IMR-90 (cell line): ENCODE measurements around the gene SEMA4D. TPM values are rescaled to one million over a fixed set of nuclear protein-coding genes. Genes with fewer than 3 reads are reported as not detected.

Experiments
- ATAC-seq: fragments of 200-7000 bp; cut with Tn5 transposase; 2 replicates; pipeline ENCODE4 v1.9.1; 2020; ENCODE audit warnings: low read depth, mild to moderate bottlenecking, moderate library complexity
- BruUV-seq: library from RNA; stranded (reverse); fragments of 400-500 nt; replicated peaks from 2 replicates; lab custom pipeline; 2021; lab: Mats Ljungman, UMichigan
- CTCF ChIA-PET: fragments of 300-600 bp; formaldehyde crosslinking; extraction: SDS; loops from one replicate; lab custom pipeline; 2021; ENCODE audit warnings: antibody characterized with exemption; lab: Yijun Ruan, JAX
- POLR2A ChIA-PET: fragments of 300-600 bp; sonication (Branson Sonifier 250); formaldehyde crosslinking; loops from one replicate; lab custom pipeline; 2022; ENCODE audit warnings: antibody characterized with exemption; ENCODE audit not compliant: unreplicated experiment; lab: Charles Lee
- DNase-seq: peaks from one replicate; pipeline ENCODE4 v3.0.0; 2013
- H2AFZ ChIP-seq: replicated peaks from 2 replicates; pipeline ENCODE3; 2013; ENCODE audit warnings: low read length, mild to moderate bottlenecking; ENCODE audit not compliant: poor library complexity
- H2AK5ac ChIP-seq: 2 replicates; pipeline ENCODE4 v1.6.1; 2013; ENCODE audit warnings: low read depth, low read length, inconsistent platforms
- H2AK9ac ChIP-seq: replicated peaks from 2 replicates; pipeline ENCODE3; 2013; ENCODE audit warnings: mild to moderate bottlenecking, low read depth, low read length, moderate library complexity; ENCODE audit not compliant: poor library complexity
- H2BK120ac ChIP-seq: 2 replicates; pipeline ENCODE4 v1.6.1; 2013; ENCODE audit warnings: low read depth, low read length, inconsistent platforms
- H2BK15ac ChIP-seq: 3 replicates; pipeline ENCODE4 v1.6.1; 2013; ENCODE audit warnings: low read depth, low read length, inconsistent platforms
- H2BK20ac ChIP-seq: 2 replicates; pipeline ENCODE4 v1.6.1; 2013; ENCODE audit warnings: low read depth, mild to moderate bottlenecking, inconsistent platforms, low read length, moderate library complexity
- H2BK5ac ChIP-seq: 2 replicates; pipeline ENCODE4 v1.6.1; 2013; ENCODE audit warnings: mild to moderate bottlenecking, low read depth, low read length, inconsistent platforms; ENCODE audit not compliant: poor library complexity, severe bottlenecking
- H3K14ac ChIP-seq: replicated peaks from 2 replicates; pipeline ENCODE4 v1.6.1; 2013; ENCODE audit warnings: low read depth, low read length, inconsistent platforms
- H3K18ac ChIP-seq: 2 replicates; pipeline ENCODE4 v1.6.1; 2013; ENCODE audit warnings: low read depth, low read length, control low read depth
- H3K23ac ChIP-seq: 2 replicates; pipeline ENCODE4 v1.6.1; 2013; ENCODE audit warnings: low read depth, low read length, inconsistent platforms
- H3K27ac ChIP-seq: 2 replicates; pipeline ENCODE4 v1.5.1; 2013; ENCODE audit warnings: mild to moderate bottlenecking, control low read depth, low read length; ENCODE audit not compliant: insufficient read depth
- H3K27me3 ChIP-seq: 2 replicates; pipeline ENCODE4 v1.6.1; 2013; ENCODE audit warnings: low read length; ENCODE audit not compliant: control insufficient read depth, insufficient read depth
- H3K36me3 ChIP-seq: 2 replicates; pipeline ENCODE4 v1.6.1; 2013; ENCODE audit warnings: low read length, mixed read lengths; ENCODE audit not compliant: control insufficient read depth, insufficient read depth
- H3K4ac ChIP-seq: 2 replicates; pipeline ENCODE4 v1.6.1; 2013; ENCODE audit warnings: low read depth, low read length, inconsistent platforms
- H3K4me1 ChIP-seq: 2 replicates; pipeline ENCODE4 v1.6.1; 2013; ENCODE audit warnings: low read length, mixed read lengths; ENCODE audit not compliant: control insufficient read depth, insufficient read depth
- H3K4me2 ChIP-seq: 2 replicates; pipeline ENCODE4 v1.6.1; 2013; ENCODE audit warnings: low read depth, mild to moderate bottlenecking, control low read depth, low read length, moderate library complexity
- H3K4me3 ChIP-seq: 2 replicates; pipeline ENCODE4 v1.5.1; 2013; ENCODE audit warnings: low read depth, mild to moderate bottlenecking, control low read depth, low read length, moderate library complexity; ENCODE audit not compliant: insufficient read depth
- H3K56ac ChIP-seq: 2 replicates; pipeline ENCODE4 v1.6.1; 2013; ENCODE audit warnings: low read length, inconsistent platforms; ENCODE audit not compliant: insufficient read depth; ENCODE audit errors: extremely low read depth
- H3K79me1 ChIP-seq, 2 experiments: 2 replicates each; pipeline ENCODE4 v1.6.1; 2013; ENCODE audit warnings: low read length in 2 of 2, inconsistent platforms in 1 of 2, low read depth in 1 of 2
- H3K9ac ChIP-seq: 2 replicates; pipeline ENCODE4 v1.6.1; 2013; ENCODE audit warnings: low read depth, low read length, control low read depth
- H3K9me1 ChIP-seq: 2 replicates; pipeline ENCODE4 v1.6.1; 2013; ENCODE audit warnings: low read length, inconsistent platforms; ENCODE audit not compliant: insufficient read depth
- H3K9me3 ChIP-seq: 2 replicates; pipeline ENCODE4 v1.6.1; 2013; ENCODE audit warnings: low read length; ENCODE audit not compliant: control insufficient read depth, insufficient read depth
- H4K20me1 ChIP-seq: 2 replicates; pipeline ENCODE4 v1.6.1; 2013; ENCODE audit warnings: low read length, inconsistent platforms; ENCODE audit not compliant: insufficient read depth
- H4K5ac ChIP-seq: 2 replicates; pipeline ENCODE4 v1.6.1; 2013; ENCODE audit warnings: mild to moderate bottlenecking, low read depth, low read length, control low read depth
- H4K8ac ChIP-seq, 2 experiments: 2 replicates each; pipeline ENCODE4 v1.6.1; 2013; ENCODE audit warnings: low read depth in 2 of 2, low read length in 2 of 2, control low read depth in 1 of 2, inconsistent platforms in 1 of 2
- H4K91ac ChIP-seq: 2 replicates; pipeline ENCODE4 v1.6.1; 2013; ENCODE audit warnings: low read depth, low read length, inconsistent platforms; ENCODE audit not compliant: insufficient read depth
- BHLHE40 ChIP-seq: fragments of 150-350 bp; IDR thresholded peaks from 2 replicates; pipeline ENCODE4 v1.6.1; 2016; ENCODE audit warnings: mild to moderate bottlenecking, low read depth, low read length
- CHD1 ChIP-seq: IDR thresholded peaks from 2 replicates; pipeline ENCODE4 v1.6.1; 2012; ENCODE audit warnings: low read depth, low read length, improper control_type of control experiment
- MAFK ChIP-seq: IDR thresholded peaks from 2 replicates; pipeline ENCODE4 v1.6.1; 2012; ENCODE audit warnings: low read depth, low read length, improper control_type of control experiment
- MAZ ChIP-seq: IDR thresholded peaks from 2 replicates; pipeline ENCODE4 v1.6.1; 2012; ENCODE audit warnings: low read depth, mild to moderate bottlenecking, low read length, improper control_type of control experiment, moderate library complexity, borderline replicate concordance
- NFE2L2 ChIP-seq: fragments of 150-350 bp; IDR thresholded peaks from 2 replicates; pipeline ENCODE4 v1.6.1; 2016; ENCODE audit warnings: low read depth, mild to moderate bottlenecking, low read length
- RCOR1 ChIP-seq: IDR thresholded peaks from 2 replicates; pipeline ENCODE4 v1.6.1; 2012; ENCODE audit warnings: mild to moderate bottlenecking, low read length, improper control_type of control experiment; ENCODE audit not compliant: insufficient replicate concordance
- RFX5 ChIP-seq: IDR thresholded peaks from 2 replicates; pipeline ENCODE4 v1.8.0; 2012; ENCODE audit warnings: low read depth, mild to moderate bottlenecking, low read length, moderate library complexity
- SMC3 ChIP-seq: fragments of 150-350 bp; IDR thresholded peaks from 2 replicates; pipeline ENCODE4 v1.6.1; 2016; ENCODE audit warnings: low read depth, mild to moderate bottlenecking, antibody characterized with exemption, low read length, moderate library complexity
- WGBS, 2 experiments: methylation state at CpG; one replicate each; pipeline versions ENCODE4 v1.1.5 to v1.1.7; 2013; ENCODE audit warnings: missing lambda C conversion rate in 2 of 2; ENCODE audit not compliant: insufficient read length in 1 of 2; ENCODE audit errors: extremely low coverage in 2 of 2; 5-methylcytosine and 5-hydroxymethylcytosine counted together
- dilution Hi-C: fragments of 300-500 bp; cut with HindIII; formaldehyde crosslinking; loops from one replicate; pipeline ENCODE4 v1.14.3; 2018; ENCODE audit warnings: low sequenced_read_pairs; ENCODE audit not compliant: unreplicated experiment
- in situ Hi-C: fragments of 300-500 bp; cut with MboI; formaldehyde crosslinking; loops from 3 replicates; pipeline ENCODE4 v1.14.3; 2019; ENCODE audit warnings: low sequenced_read_pairs, inconsistent platforms, mixed read lengths
- intact Hi-C: fragments of 100-400 bp; cut with micrococcal nuclease; formaldehyde crosslinking; loops from 2 replicates; pipeline ENCODE4 v1.10.0; 2022
- polyA plus RNA-seq, 3 experiments: library from polyadenylated mRNA; depleted of rRNA; stranded (reverse); fragments of >200 nt; gene quantifications; 2 replicates each; pipeline ENCODE4 v1.2.3, GENCODE V29; 2012; ENCODE audit warnings: low replicate concordance in 1 of 3
- total RNA-seq: library from RNA; depleted of rRNA; stranded (reverse); fragments of >200 nt; gene quantifications from 2 replicates; pipeline ENCODE4 v1.2.3, GENCODE V29; 2012
- TF ChIP-seq, protein P1 (sequence below): fragments of 150-350 bp; IDR thresholded peaks from 2 replicates; pipeline ENCODE4 v1.6.1; 2016; ENCODE audit warnings: low read depth, mild to moderate bottlenecking, low read length, moderate library complexity, borderline replicate concordance

SEMA4D gene
- total and polyA plus RNA-seq, 2 of the 4 experiments (the other 2 are of a cell fraction) = 0.90 to 1.5 TPM

DNA sequence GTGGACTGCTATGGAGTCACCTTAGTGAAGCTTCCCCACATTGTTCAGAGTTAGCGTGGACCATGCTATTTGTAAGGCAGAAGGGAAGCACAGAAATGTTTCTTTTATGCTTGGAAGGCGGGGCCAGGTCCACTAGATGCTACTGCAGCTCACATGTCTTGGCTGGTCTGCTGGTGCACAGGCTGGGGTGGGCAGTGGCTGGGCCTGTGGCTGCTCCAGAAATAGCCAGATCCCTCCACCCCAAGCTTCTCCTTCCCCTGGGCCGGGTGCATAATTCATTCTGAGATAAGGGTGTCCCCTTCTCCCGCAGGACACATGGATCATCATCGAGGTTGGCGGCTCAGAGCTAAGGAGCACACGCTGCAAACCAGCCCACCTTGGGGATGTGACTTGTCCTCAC lies 14.5 kb upstream of the SEMA4D start:
- Histone ChIP-seq H3K27me3 (peaks cover 24% of the 10 kb centered on the region), H3K4me1 (no peaks in the 10 kb centered on the region), H4K5ac (no peak overlapping the region), H2BK15ac (no peak overlapping the region), H2BK20ac (no peak overlapping the region), H3K56ac (no peak overlapping the region), H2BK120ac (no peak overlapping the region), H3K9me1 (no peaks in the 10 kb centered on the region), H3K14ac (no peak overlapping the region), H4K8ac (no peak overlapping the region), H2AK9ac (no peak overlapping the region), H4K91ac (no peak overlapping the region), H3K36me3 (no peaks in the 10 kb centered on the region), H2AFZ (no peak overlapping the region), H3K18ac (no peak overlapping the region), H3K9ac (no peak overlapping the region), H3K27ac (no peak overlapping the region), H3K9me3 (no peaks in the 10 kb centered on the region), H3K4me2 (no peak overlapping the region), H2BK5ac (no peak overlapping the region), H3K4me3 (no peak overlapping the region), H3K79me1 (no peaks in the 10 kb centered on the region), H2AK5ac (no peak overlapping the region), H4K20me1 (no peaks in the 10 kb centered on the region), H3K4ac (no peak overlapping the region), H3K23ac (no peak overlapping the region)
- intact Hi-C loops (no loop called here), dilution Hi-C loops (no loop called here), in situ Hi-C loops (no loop called here)
- 82% methylated on average over 3 of the region's 7 CpGs; no CpG with 5 or more reads in 1 of the 2 experiments for WGBS, 2 experiments
- DNase-seq (no peak), ATAC-seq (no peak)
- ChIA-PET CTCF (no interaction called here), POLR2A (no interaction called here)
- BruUV-seq = no TSS peak
- TF ChIP-seq MAFK (no peak), SMC3 (no peak), BHLHE40 (no peak), RCOR1 (no peak), NFE2L2 (no peak), CHD1 (no peak), MAZ (no peak), RFX5 (no peak)
- TF ChIP-seq, protein P1, sequence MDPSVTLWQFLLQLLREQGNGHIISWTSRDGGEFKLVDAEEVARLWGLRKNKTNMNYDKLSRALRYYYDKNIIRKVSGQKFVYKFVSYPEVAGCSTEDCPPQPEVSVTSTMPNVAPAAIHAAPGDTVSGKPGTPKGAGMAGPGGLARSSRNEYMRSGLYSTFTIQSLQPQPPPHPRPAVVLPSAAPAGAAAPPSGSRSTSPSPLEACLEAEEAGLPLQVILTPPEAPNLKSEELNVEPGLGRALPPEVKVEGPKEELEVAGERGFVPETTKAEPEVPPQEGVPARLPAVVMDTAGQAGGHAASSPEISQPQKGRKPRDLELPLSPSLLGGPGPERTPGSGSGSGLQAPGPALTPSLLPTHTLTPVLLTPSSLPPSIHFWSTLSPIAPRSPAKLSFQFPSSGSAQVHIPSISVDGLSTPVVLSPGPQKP = no peak
